PC-9 (cell line): ENCODE data around the gene HMCES. TPM values are rescaled to one million over a fixed set of nuclear protein-coding genes. Genes with fewer than 3 reads are reported as not detected.

Experiments used
- BruUV-seq: library from RNA; stranded (reverse); fragments of 400-500 nt; replicated peaks from 2 replicates; lab custom pipeline; 2021; lab: Mats Ljungman, UMichigan
- CTCF ChIA-PET: fragments of 300-600 bp; sonication (Branson Sonifier 250); formaldehyde crosslinking; loops from one replicate; lab custom pipeline; 2022; ENCODE audit warnings: antibody characterized with exemption; lab: Charles Lee
- POLR2A ChIA-PET: fragments of 300-600 bp; sonication (Branson Sonifier 250); formaldehyde crosslinking; loops from one replicate; lab custom pipeline; 2022; ENCODE audit warnings: antibody characterized with exemption; ENCODE audit not compliant: unreplicated experiment; lab: Charles Lee
- DNase-seq, 2 experiments: peaks; one replicate each; pipeline versions ENCODE4 v3.0.0 to v3.0.0-alpha.2; 2015 to 2022; ENCODE audit warnings: mixed read lengths in 1 of 2
- H2AFZ ChIP-seq: fragments of 200-600 bp; sonication (generic); 2 replicates; pipeline ENCODE4 v1.8.1; 2017; ENCODE audit warnings: antibody characterized with exemption
- H3F3A ChIP-seq: fragments of 200-600 bp; sonication (generic); 2 replicates; pipeline ENCODE4 v1.8.1; 2017; ENCODE audit warnings: antibody characterized with exemption, mild to moderate bottlenecking, low read depth; ENCODE audit not compliant: insufficient read depth
- H3K27ac ChIP-seq: fragments of 200-600 bp; sonication (generic); 2 replicates; pipeline ENCODE4 v1.6.1; 2016; ENCODE audit warnings: mixed run types
- H3K27me3 ChIP-seq: fragments of 200-600 bp; sonication (generic); 2 replicates; pipeline ENCODE4 v1.6.1; 2016; ENCODE audit warnings: low read depth, mixed run types; ENCODE audit not compliant: insufficient read depth
- H3K36me3 ChIP-seq: fragments of 200-600 bp; sonication (generic); 2 replicates; pipeline ENCODE4 v1.6.1; 2016; ENCODE audit warnings: low read depth, mixed run types
- H3K4me1 ChIP-seq: fragments of 200-600 bp; sonication (generic); replicated peaks from 2 replicates; pipeline ENCODE4 v1.6.1; 2016; ENCODE audit warnings: mixed run types; ENCODE audit not compliant: insufficient read depth
- H3K4me2 ChIP-seq: fragments of 200-600 bp; sonication (generic); 2 replicates; pipeline ENCODE4 v1.6.1; 2017; ENCODE audit warnings: mixed run types
- H3K4me3 ChIP-seq: fragments of 200-600 bp; sonication (generic); 2 replicates; pipeline ENCODE4 v1.6.1; 2016; ENCODE audit warnings: mixed run types
- H3K79me2 ChIP-seq: fragments of 200-600 bp; sonication (generic); 2 replicates; pipeline ENCODE4 v1.6.1; 2017; ENCODE audit warnings: low read depth, mixed run types
- H3K9me2 ChIP-seq: fragments of 200-600 bp; sonication (generic); 2 replicates; pipeline ENCODE4 v1.8.1; 2017; ENCODE audit warnings: mild to moderate bottlenecking; ENCODE audit not compliant: insufficient read depth
- H3K9me3 ChIP-seq: fragments of 200-600 bp; sonication (generic); 2 replicates; pipeline ENCODE4 v1.8.1; 2016; ENCODE audit warnings: low read depth; ENCODE audit not compliant: insufficient read depth
- H4K20me1 ChIP-seq: fragments of 200-600 bp; sonication (generic); 2 replicates; pipeline ENCODE4 v1.8.1; 2017; ENCODE audit not compliant: insufficient read depth
- CTCF ChIP-seq: fragments of 200-600 bp; sonication (generic); conservative IDR thresholded peaks from 2 replicates; pipeline ENCODE4 v1.6.1; 2017; ENCODE audit warnings: mixed run types, antibody characterized with exemption, mild to moderate bottlenecking, moderate library complexity
- EZH2 ChIP-seq: fragments of 200-600 bp; sonication (generic); IDR thresholded peaks from 2 replicates; pipeline ENCODE4 v1.8.0; 2017; ENCODE audit warnings: antibody characterized with exemption, low read depth
- intact Hi-C: fragments of 100-400 bp; cut with micrococcal nuclease; formaldehyde crosslinking; loops from one replicate; pipeline ENCODE4 v1.10.0; 2022; ENCODE audit not compliant: unreplicated experiment
- total RNA-seq: library from RNA; stranded (reverse); gene quantifications from 2 replicates; pipeline ENCODE4 v1.2.3, GENCODE V29; 2021

Gene HMCES
- total RNA-seq, 1 experiment from 2014 or later: 60.9 TPM

- Histone ChIP-seq H3F3A (peaks cover 21% of the 10 kb centered on the region; the same call in 1 of the 2 replicates), H3K4me2 (no peak overlapping the region), H3K36me3 (no peaks in the 10 kb centered on the region), H3K9me3 (no peaks in the 10 kb centered on the region), H3K9me2 (no peaks in the 10 kb centered on the region), H3K4me1 (peaks cover 20% of the 10 kb centered on the region), H3K79me2 (no peaks in the 10 kb centered on the region; the same call in 1 of the 2 replicates), H4K20me1 (no peaks in the 10 kb centered on the region), H3K27me3 (no peaks in the 10 kb centered on the region), H3K27ac (no peak overlapping the region), H3K4me3 (no peak overlapping the region), H2AFZ (no peak overlapping the region)
- no peak for TF ChIP-seq CTCF
- intact Hi-C loops: loop anchor here (5.0 to 10.0 kb wide), 3 partner anchors 35 to 340 kb away; partner anchors contain the start of gene HMCES
- BruUV-seq: no TSS peak
- no peak for DNase-seq
- POLR2A ChIA-PET: no interaction called here
- CTCF ChIA-PET: no interaction called here
Measured at GRCh38 chr3:129312021-129312639, 33.5 kb downstream of the HMCES start.

- CTCF ChIA-PET: no interaction called here
- DNase-seq: no peak
- Histone ChIP-seq H3K27me3 (no peaks in the 10 kb centered on the region), H4K20me1 (no peaks in the 10 kb centered on the region), H2AFZ (no peak overlapping the region), H3F3A (peaks cover 21% of the 10 kb centered on the region; the same call in 1 of the 2 replicates), H3K27ac (no peak overlapping the region), H3K79me2 (no peaks in the 10 kb centered on the region; the same call in 1 of the 2 replicates), H3K4me2 (no peak overlapping the region), H3K4me3 (no peak overlapping the region), H3K9me2 (no peaks in the 10 kb centered on the region), H3K4me1 (peaks cover 20% of the 10 kb centered on the region), H3K9me3 (no peaks in the 10 kb centered on the region), H3K36me3 (no peaks in the 10 kb centered on the region)
- POLR2A ChIA-PET: no interaction called here
- no peak for TF ChIP-seq EZH2
- TF ChIP-seq CTCF: no peak
- intact Hi-C loops: loop anchor here (5.0 to 10.0 kb wide), 3 partner anchors 36 to 341 kb away; partner anchors contain the start of gene HMCES
- BruUV-seq: no TSS peak
Measured at GRCh38 chr3:129312671-129313414, 34.2 kb downstream of the HMCES start.

- H3F3A ChIP-seq: peaks cover 21% of the 10 kb centered on the region; the same call in 1 of the 2 replicates
- TF ChIP-seq EZH2: no peak
- no peak for TF ChIP-seq CTCF
- ChIA-PET POLR2A (no interaction called here), CTCF (no interaction called here)
- BruUV-seq: no TSS peak
- no peaks in the 10 kb centered on the region for H3K36me3 ChIP-seq
- no peaks in the 10 kb centered on the region for H3K9me2 ChIP-seq
- peaks cover 20% of the 10 kb centered on the region for H3K4me1 ChIP-seq
- no peaks in the 10 kb centered on the region for H3K9me3 ChIP-seq
- H4K20me1 ChIP-seq: no peaks in the 10 kb centered on the region
- no peak overlapping the region for H3K27ac ChIP-seq
- DNase-seq: no peak
- no peak overlapping the region for H2AFZ ChIP-seq
- intact Hi-C loops: loop anchor here (5.0 to 10.0 kb wide), 3 partner anchors 36 to 341 kb away; partner anchors contain the start of gene HMCES
- H3K27me3 ChIP-seq: no peaks in the 10 kb centered on the region
- H3K4me2 ChIP-seq: no peak overlapping the region
- no peak overlapping the region for H3K4me3 ChIP-seq
- H3K79me2 ChIP-seq: no peaks in the 10 kb centered on the region; the same call in 1 of the 2 replicates
Measured at GRCh38 chr3:129313415-129313664, 34.7 kb downstream of the HMCES start.
